ENCODE results near the gene GNG13.
"Not testable (repeated sequence)": the region's sequence is repeated elsewhere in the genome, so short reads cannot be mapped to it uniquely, and the experiment has no call there.

The GNG13 gene

GRCh38 chr16:831571-832413 is 31.3 kb upstream of the GNG13 start:
- no peak for DNase-seq

GRCh38 chr16:830871-831570 is 30.5 kb upstream of the GNG13 start:
- DNase-seq: no peak

- no peak for DNase-seq
Measured at GRCh38 chr16:830107-830870, 29.8 kb upstream of the GNG13 start.

GRCh38 chr16:828891-829290 is 28.4 kb upstream of the GNG13 start:
- DNase-seq: no peak

GRCh38 chr16:827513-827912 is 27.0 kb upstream of the GNG13 start:
- no peak for DNase-seq

GRCh38 chr16:825341-826061 is 25.0 kb upstream of the GNG13 start:
- peak; percentile 46 for DNase-seq

GRCh38 chr16:824601-825000 is 24.1 kb upstream of the GNG13 start:
- DNase-seq: no peak

- no peak for DNase-seq
Measured at GRCh38 chr16:824194-824593, 23.7 kb upstream of the GNG13 start.

- no peak for DNase-seq
Measured at GRCh38 chr16:822909-823297, 22.4 kb upstream of the GNG13 start.

- DNase-seq: no peak
Measured at GRCh38 chr16:822174-822908, 21.8 kb upstream of the GNG13 start.

GRCh38 chr16:821751-822150 is 21.2 kb upstream of the GNG13 start:
- DNase-seq: no peak

- DNase-seq: no peak
Measured at GRCh38 chr16:820748-821147, 20.2 kb upstream of the GNG13 start.

- not testable (repeated sequence) for DNase-seq
Measured at GRCh38 chr16:820044-820408, 19.5 kb upstream of the GNG13 start.

- DNase-seq: no peak
Measured at GRCh38 chr16:819336-820043, 19.0 kb upstream of the GNG13 start.

- no peak for DNase-seq
Measured at GRCh38 chr16:818592-818991, 18.1 kb upstream of the GNG13 start.

- DNase-seq: no peak
Measured at GRCh38 chr16:818132-818531, 17.6 kb upstream of the GNG13 start.

- DNase-seq: no peak
Measured at GRCh38 chr16:817001-817906, 16.7 kb upstream of the GNG13 start.

GRCh38 chr16:815861-816260 is 15.3 kb upstream of the GNG13 start:
- no peak for DNase-seq

GRCh38 chr16:814974-815373 is 14.4 kb upstream of the GNG13 start:
- no peak for DNase-seq

GRCh38 chr16:813916-814412 is 13.4 kb upstream of the GNG13 start:
- no peak for DNase-seq
